BLaER1 treated with 17β-estradiol and CSF1 and Interleukin-3, amounts not matched to agents 10 nM and 100 nM (cell line): ENCODE measurements around the gene HOTAIR.
A peak's percentile ranks its signal among the peaks of the same experiment; 100 is the strongest.

ENCODE experiments used
- H3K27ac ChIP-seq, 11 experiments: shearing (Covaris generic); formaldehyde crosslinking; 2 replicates each; pipeline ENCODE4 v1.8.1; 2022
- H3K27me3 ChIP-seq, 11 experiments: shearing (Covaris generic); formaldehyde crosslinking; 2 replicates each; pipeline ENCODE4 v1.8.1; 2022
- H3K36me3 ChIP-seq, 11 experiments: shearing (Covaris generic); formaldehyde crosslinking; 2 replicates each; pipeline ENCODE4 v1.8.1; 2022
- H3K4me1 ChIP-seq, 10 experiments: shearing (Covaris generic); formaldehyde crosslinking; 2 replicates each; pipeline ENCODE4 v1.8.1; 2022
- H3K4me2 ChIP-seq, 11 experiments: shearing (Covaris generic); formaldehyde crosslinking; 2 replicates each; pipeline ENCODE4 v1.8.1; 2022
- H3K4me3 ChIP-seq, 10 experiments: shearing (Covaris generic); formaldehyde crosslinking; 2 replicates each; pipeline ENCODE4 v1.8.1; 2022
- H3K9ac ChIP-seq, 11 experiments: shearing (Covaris generic); formaldehyde crosslinking; 2 replicates each; pipeline ENCODE4 v1.8.1; 2022
- H3K9me3 ChIP-seq, 11 experiments: shearing (Covaris generic); formaldehyde crosslinking; replicated peaks in 1 of 11; 2 replicates each; pipeline ENCODE4 v1.8.1; 2022
- H4K20me1 ChIP-seq, 11 experiments: shearing (Covaris generic); formaldehyde crosslinking; 2 replicates each; pipeline ENCODE4 v1.8.1; 2022
- Cebpa-rat ChIP-seq, 11 experiments: shearing (Covaris generic); IDR thresholded peaks; 2 replicates each; pipeline ENCODE4 v1.8.1; 2022

The HOTAIR gene

DNA sequence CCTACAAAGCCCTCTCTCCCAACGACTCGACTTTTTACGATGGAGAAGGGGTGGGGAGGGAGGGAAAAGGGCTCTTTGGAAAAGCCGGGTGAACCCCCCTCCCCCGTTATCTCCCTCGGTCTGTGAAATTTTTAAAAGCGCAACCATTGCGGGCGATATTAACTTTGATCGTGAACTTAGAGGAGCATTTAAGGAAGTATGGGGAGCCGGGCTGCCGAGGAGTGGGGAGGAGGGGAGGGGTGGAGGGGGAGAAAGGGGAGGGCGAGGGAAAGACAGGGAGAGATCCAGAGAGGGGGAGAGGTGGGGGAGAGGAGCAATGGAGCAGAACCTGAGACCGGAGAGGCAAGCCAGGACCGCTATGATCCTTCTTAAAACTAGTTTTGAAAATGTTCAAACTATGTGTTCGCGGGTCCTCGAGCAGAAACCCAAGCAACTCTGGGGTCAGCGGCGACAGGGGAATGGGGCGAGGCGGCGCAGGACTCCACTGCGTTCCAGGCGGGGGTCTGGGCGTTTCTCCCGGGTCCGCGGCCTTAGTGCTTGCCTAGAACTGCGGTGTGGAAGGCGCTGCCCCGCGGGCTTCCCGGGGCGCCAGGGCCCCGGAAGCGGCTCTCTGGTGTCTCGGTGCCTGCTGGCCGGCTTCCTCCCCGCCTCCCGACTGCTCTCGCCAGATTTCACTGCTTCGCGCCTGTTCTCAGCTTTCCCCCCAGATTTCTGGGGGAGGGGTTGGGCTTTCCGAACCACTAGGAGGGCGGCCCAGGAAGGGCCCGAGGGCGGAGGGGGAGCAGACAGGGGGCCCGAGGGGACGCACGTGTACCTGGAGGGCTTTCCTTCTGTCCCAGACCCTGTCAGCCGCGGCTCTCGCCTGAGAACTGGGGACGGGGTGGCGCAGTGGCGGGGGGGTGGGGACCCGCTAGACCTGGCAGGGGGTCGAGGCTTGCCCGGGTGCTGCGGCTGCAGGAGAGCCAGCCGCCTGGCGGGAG is at the start of gene HOTAIR:
Gene HOTAIR (minus strand): TSS at position 871 of the 980 bp plus-strand sequence.
- Histone ChIP-seq H3K36me3 (no peaks in the 10 kb centered on the region), H3K4me2 (peak within 1 kb of the TSS; percentile 38 to 89 (median 59); a peak in 21 of 22 replicates), H3K4me1 (peaks cover 0 to 12% (median 5%) of the 10 kb centered on the region in 10 experiments; a peak in 9 of 20 replicates), H3K9ac (peak within 1 kb of the TSS in 2 of 11 experiments; percentile 57 to 66; a peak in 4 of 22 replicates), H3K27ac (no peak within 1 kb of the TSS), H4K20me1 (peaks cover 0 to 86% (median 70%) of the 10 kb centered on the region in 11 experiments; a peak in 17 of 22 replicates), H3K4me3 (peak within 1 kb of the TSS in 9 of 10 experiments; percentile 19 to 61 (median 47); a peak in 11 of 20 replicates), H3K27me3 (peaks cover 100% of the 10 kb centered on the region in 11 experiments), H3K9me3 (peaks cover 9 to 53% (median 28%) of the 10 kb centered on the region in 11 experiments)
- TF ChIP-seq Cebpa-rat (IDR thresholded peaks at IDR 0.05) = no peak

DNA sequence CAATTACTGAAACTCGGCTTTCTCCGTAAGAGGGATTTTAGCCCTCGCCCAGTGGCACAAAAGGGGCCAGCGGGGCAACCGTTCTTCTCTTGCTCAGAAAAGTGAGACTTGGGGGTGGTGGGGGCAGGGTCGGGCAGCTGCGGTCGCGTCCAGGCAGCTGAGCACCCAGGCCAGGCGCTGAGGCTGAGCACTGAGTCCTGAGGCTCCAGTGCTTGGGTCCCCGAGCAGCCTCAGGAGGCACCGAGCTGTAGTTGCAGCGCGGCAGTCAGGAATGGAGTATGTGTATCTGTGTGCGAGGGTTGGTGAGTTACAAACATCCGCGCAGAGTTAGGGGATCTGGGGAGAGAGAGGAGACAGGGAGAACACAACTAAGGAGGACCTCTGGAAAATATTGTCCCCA is 49.4 kb upstream of the HOTAIR start:
- Histone ChIP-seq H3K27ac (no peak overlapping the region), H3K4me1 (no peaks in the 10 kb centered on the region), H3K4me2 (no peak overlapping the region), H3K9me3 (no peaks in the 10 kb centered on the region), H3K4me3 (no peak overlapping the region), H3K9ac (no peak overlapping the region), H3K36me3 (no peaks in the 10 kb centered on the region), H3K27me3 (peaks cover 100% of the 10 kb centered on the region in 11 experiments), H4K20me1 (peaks cover 0 to 98% (median 90%) of the 10 kb centered on the region in 11 experiments; a peak in 17 of 22 replicates)
- no peak for TF ChIP-seq Cebpa-rat (IDR thresholded peaks at IDR 0.05)

DNA sequence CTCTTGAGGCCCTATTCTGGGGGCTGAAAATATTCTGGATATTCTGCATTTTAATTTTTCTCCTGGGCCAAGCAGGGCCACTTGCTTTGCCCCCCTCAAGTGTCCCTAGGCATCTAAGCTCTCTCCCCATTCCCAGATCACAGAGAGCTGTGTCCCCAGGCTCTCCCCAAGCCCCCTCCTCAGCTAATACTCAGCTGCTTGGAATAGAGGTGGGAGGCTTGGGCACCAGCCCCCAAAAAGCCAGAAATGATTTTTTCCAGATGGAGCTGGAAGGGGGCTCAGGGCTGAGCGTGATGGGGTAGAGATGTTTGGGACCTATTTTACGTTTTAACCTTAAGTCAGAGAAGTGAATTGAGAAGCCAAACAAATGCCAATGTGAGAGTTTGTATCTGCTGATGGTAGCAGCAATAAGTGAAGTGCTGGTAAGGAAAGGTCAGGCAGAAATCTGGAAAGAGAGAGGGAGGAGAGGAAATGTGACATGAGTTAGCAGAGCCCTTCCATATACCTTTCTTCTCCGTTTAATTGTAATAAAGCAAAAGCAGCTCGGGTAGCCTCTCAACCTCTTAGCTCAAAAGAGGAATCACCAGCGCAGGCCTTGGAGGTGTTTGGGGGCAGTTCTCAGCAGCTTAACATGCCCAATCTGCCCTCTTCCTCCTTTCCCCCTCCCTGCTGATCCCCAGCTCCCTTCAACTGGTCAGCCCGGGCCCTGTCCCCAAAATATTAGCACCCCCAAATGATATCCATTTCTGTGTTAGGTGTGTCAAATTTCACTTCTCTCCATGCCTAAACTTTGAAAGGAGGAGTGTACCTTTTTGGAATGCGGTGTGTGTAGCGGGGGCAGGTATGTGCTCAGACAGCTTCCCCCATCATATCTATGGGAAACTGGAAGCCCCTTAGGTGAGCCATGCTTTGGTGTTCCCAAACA is 48.5 kb upstream of the HOTAIR start:
- TF ChIP-seq Cebpa-rat (IDR thresholded peaks at IDR 0.05) = no peak
- Histone ChIP-seq H3K9me3 (0 out of 22 replicates have a peak, but pooled peaks cover 0 to 3% (median 0%) of the 10 kb centered on the region in 11 experiments), H4K20me1 (peaks cover 0 to 95% (median 86%) of the 10 kb centered on the region in 11 experiments; a peak in 17 of 22 replicates), H3K4me3 (no peak overlapping the region), H3K36me3 (no peaks in the 10 kb centered on the region), H3K27me3 (peaks cover 100% of the 10 kb centered on the region in 11 experiments), H3K9ac (no peak overlapping the region), H3K27ac (no peak overlapping the region), H3K4me1 (no peaks in the 10 kb centered on the region; a peak in 1 of 20 replicates), H3K4me2 (no peak overlapping the region)

DNA sequence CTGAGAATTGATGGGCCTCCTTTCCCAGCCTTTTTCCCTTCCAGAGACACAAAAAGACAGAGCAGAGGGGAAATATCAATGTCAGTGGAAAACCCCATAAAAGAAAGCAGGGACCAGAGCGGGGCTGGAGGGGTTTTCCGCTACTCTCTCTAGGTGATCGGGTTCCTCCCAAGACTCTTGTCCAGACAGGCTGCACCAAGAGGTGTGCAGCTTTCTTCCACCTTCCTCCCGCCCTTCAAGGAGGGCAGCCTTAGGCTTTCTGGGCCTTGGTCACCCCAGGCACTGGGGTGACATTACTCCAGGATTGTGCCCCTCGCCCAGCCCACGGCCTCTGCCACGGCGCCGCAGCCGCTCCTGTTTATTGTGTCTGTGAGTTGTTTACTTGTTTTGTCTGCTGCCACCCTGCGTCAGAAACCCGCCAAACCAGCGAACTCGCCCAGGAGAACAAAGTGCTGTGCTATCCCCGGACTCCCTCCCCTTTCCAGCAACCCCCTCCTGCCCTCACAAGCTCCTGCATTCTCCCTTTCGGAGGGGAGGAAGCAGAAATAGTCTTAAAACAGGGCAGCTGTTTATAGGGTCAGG is 46.8 kb upstream of the HOTAIR start:
- H3K9me3 ChIP-seq = peaks cover 0 to 9% (median 0%) of the 10 kb centered on the region in 11 experiments; a peak in 2 of 22 replicates
- no peak overlapping the region for H3K4me3 ChIP-seq
- H3K4me2 ChIP-seq = no peak overlapping the region
- no peaks in the 10 kb centered on the region for H3K36me3 ChIP-seq
- TF ChIP-seq Cebpa-rat (IDR thresholded peaks at IDR 0.05) = no peak
- H3K4me1 ChIP-seq = no peaks in the 10 kb centered on the region; a peak in 1 of 20 replicates
- peaks cover 0 to 93% (median 76%) of the 10 kb centered on the region in 11 experiments; a peak in 17 of 22 replicates for H4K20me1 ChIP-seq
- H3K9ac ChIP-seq = no peak overlapping the region
- no peak overlapping the region for H3K27ac ChIP-seq
- peaks cover 100% of the 10 kb centered on the region in 11 experiments for H3K27me3 ChIP-seq

DNA sequence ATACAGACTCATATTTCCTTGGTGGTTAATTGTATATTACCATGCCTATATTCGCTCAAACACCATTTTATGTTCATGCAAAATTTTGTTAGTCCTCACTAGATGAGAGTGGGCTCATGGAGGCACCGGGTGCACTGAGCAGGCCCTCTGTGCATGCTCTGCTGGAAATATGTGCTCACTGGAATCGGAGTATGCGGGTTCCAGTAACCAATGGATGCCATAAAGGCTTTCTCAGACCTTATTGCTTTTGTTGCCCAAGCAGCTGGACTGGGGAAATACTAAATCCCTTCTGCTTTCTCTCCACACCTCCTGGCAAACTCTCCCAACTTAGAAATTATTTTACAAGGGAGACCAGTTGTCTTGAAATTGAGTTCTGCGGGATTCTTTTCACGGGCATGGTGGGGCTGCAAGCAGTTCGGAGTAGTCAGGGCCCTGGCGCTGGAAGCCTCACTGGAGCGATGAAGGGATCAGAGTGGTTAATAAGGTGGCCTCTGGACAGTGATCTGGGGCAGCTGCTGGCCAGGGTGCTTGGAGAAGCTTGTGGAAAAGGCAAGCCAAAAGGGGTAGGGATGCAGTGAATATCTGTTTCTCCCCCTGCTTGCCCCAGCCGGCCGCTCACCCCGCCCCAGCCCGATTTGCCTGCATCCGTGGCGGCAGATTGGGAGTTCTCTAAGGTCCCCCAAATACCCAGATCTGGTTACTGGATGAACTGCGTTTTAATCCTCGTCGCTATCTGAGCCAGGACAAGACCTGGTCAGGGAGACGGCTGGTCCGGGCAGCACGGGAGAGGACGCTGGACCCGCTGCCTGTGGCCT is 46.0 kb upstream of the HOTAIR start:
- TF ChIP-seq Cebpa-rat (IDR thresholded peaks at IDR 0.05) = no peak
- peaks cover 0 to 91% (median 73%) of the 10 kb centered on the region in 11 experiments; a peak in 17 of 22 replicates for H4K20me1 ChIP-seq
- no peaks in the 10 kb centered on the region for H3K36me3 ChIP-seq
- H3K27me3 ChIP-seq = peaks cover 100% of the 10 kb centered on the region in 11 experiments
- H3K4me3 ChIP-seq = no peak overlapping the region
- H3K4me1 ChIP-seq = no peaks in the 10 kb centered on the region; a peak in 1 of 20 replicates
- H3K4me2 ChIP-seq = no peak overlapping the region
- no peak overlapping the region for H3K27ac ChIP-seq
- no peak overlapping the region for H3K9ac ChIP-seq
- H3K9me3 ChIP-seq = peaks cover 0 to 13% (median 2%) of the 10 kb centered on the region in 11 experiments; a peak in 5 of 22 replicates

DNA sequence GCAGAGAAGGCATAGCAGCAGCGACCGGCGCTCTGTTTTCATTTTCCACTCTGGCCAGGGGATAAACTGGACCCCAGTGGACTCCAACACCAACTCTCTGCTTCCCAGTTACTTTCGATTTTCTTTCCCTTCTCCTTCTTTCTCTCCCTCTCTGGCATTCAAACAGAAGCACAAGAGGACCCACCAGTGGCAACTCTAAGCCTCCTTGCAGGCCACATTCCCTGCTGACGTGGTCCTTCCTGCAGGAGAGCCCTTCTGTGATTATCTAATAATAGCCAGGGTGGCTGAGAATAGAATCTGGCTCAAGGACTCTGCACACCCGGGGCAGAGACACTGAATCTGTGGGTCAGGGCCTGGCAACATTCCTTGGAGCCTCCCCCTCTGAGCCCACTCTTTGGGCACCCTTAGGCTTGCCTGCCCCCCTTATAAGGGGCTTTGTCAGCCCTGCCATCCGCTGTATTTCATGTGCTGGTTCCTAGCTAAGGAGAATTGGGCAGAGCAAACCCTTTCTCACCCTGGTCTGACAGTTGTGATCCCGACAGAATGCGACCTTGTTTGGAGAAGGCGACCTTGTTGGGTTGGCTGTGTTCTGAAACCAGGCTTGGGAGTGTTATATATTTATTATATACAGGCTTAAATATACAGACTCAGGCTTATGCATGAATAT is 45.3 kb upstream of the HOTAIR start:
- Histone ChIP-seq H4K20me1 (peaks cover 0 to 91% (median 75%) of the 10 kb centered on the region in 11 experiments; a peak in 17 of 22 replicates), H3K9ac (no peak overlapping the region), H3K4me2 (no peak overlapping the region), H3K27ac (no peak overlapping the region), H3K27me3 (peaks cover 100% of the 10 kb centered on the region in 11 experiments), H3K4me1 (no peaks in the 10 kb centered on the region; a peak in 1 of 20 replicates), H3K36me3 (no peaks in the 10 kb centered on the region), H3K9me3 (peaks cover 0 to 18% (median 3%) of the 10 kb centered on the region in 11 experiments; a peak in 6 of 22 replicates), H3K4me3 (no peak overlapping the region)
- no peak for TF ChIP-seq Cebpa-rat (IDR thresholded peaks at IDR 0.05)

DNA sequence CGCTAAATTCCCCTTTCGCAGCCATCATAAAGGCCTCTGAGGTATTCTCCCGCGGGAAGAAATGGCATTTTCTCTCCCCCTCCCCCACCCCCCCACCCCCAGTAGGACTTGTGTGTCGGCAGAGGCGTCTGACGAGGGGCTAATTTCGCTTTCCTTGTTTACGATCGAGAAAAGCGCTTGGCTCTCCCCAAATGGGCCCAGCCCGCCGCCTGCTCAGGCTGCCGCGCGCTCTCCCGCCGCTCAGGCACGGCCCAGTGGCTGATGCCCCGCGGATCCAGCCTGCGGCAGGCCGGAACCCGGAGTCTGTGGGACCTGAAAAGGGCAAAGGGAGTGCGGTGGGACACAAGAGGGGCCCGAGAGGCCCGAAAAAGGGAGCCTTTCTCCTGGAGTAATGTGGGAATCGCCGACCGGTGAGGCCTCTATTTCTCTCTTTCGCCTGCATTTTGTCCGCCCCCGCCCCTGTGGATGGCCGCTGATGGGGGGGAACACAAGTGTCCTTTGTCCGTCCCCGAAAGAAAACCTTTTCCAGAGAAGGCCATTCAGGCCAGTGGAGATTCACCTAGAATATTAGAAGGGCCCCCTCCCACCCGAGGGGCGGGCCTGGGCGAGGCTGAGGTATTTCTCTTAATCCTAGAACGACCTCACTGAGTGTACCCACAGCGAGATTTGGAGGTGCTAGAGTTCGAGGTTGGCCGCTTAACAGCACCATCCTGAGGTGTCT is 44.5 kb upstream of the HOTAIR start:
- H3K4me1 ChIP-seq = no peaks in the 10 kb centered on the region; a peak in 1 of 20 replicates
- no peak overlapping the region for H3K4me2 ChIP-seq
- H3K9ac ChIP-seq = no peak overlapping the region
- H3K27ac ChIP-seq = no peak overlapping the region
- TF ChIP-seq Cebpa-rat (IDR thresholded peaks at IDR 0.05) = no peak
- H3K36me3 ChIP-seq = no peaks in the 10 kb centered on the region
- H3K27me3 ChIP-seq = peaks cover 100% of the 10 kb centered on the region in 11 experiments
- no peak overlapping the region for H3K4me3 ChIP-seq
- peaks cover 0 to 91% (median 74%) of the 10 kb centered on the region in 11 experiments; a peak in 17 of 22 replicates for H4K20me1 ChIP-seq
- peaks cover 0 to 24% (median 4%) of the 10 kb centered on the region in 11 experiments; a peak in 6 of 22 replicates for H3K9me3 ChIP-seq
